COLO829 (cell line): Measurements from ENCODE around the gene MARK4.

Experiments used
- DNase-seq: peaks from one replicate; pipeline ENCODE4 v3.0.0; 2012; ENCODE audit warnings: low spot score

The MARK4 gene

GRCh38 chr19:45340232-45340898 lies 89.3 kb downstream of the MARK4 start, which contains the start of gene KLC3:
Gene KLC3, plus strand, starts transcription at chr19:45340750. Its CDS starts 4,792 bp downstream, at chr19:45345542.
- DNase-seq = no peak

GRCh38 chr19:45340899-45341453 lies 89.9 kb downstream of the MARK4 start:
- DNase-seq = no peak

DNA sequence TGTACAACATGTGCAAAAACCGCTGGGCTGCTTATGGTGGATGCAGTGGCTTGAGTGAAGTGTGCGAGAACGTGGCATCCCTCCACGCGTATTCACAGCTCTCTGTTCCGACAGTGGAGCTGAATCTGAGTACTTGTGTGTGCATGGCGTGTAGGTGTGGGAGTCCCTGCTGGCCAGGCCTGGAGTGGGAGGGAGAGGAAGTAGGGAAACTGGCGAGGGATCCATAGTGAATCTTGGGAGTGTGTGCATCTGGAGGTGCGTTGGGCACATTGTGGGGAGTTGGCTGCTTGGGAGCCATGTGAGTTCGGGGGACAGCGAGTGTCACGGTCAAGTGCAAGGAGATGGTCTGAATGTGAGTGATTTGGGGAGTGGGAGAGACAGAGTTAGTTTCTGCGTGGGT lies 91.8 kb downstream of the MARK4 start:
- no peak for DNase-seq

GRCh38 chr19:45344621-45345505 lies 93.8 kb downstream of the MARK4 start:
- no peak for DNase-seq

- no peak for DNase-seq
Observed at GRCh38 chr19:45345506-45345860, 94.4 kb downstream of the MARK4 start.

DNA sequence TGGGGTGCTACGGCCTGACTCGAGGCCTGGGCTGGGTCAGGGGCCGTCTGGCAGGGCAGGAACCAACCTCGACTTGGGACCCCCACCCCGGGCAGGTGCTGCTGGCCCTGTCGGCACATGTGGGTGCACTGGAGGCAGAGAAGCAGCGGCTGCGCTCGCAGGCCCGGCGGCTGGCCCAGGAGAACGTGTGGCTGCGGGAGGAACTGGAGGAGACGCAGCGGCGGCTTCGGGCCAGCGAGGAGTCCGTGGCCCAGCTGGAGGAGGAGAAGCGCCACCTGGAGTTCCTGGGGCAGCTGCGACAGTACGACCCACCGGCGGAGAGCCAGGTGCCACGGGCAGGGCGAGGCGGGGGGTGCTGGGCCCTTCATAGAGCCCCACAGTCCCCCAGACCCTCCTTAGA lies 95.4 kb downstream of the MARK4 start:
- no peak for DNase-seq

GRCh38 chr19:45347570-45348366 lies 96.7 kb downstream of the MARK4 start:
- DNase-seq = no peak

GRCh38 chr19:45348367-45349125 lies 97.5 kb downstream of the MARK4 start:
- no peak for DNase-seq

- DNase-seq = no peak
Observed at GRCh38 chr19:45349126-45349415, 98.0 kb downstream of the MARK4 start.

GRCh38 chr19:45349430-45349941 lies 98.4 kb downstream of the MARK4 start:
- no peak for DNase-seq

DNA sequence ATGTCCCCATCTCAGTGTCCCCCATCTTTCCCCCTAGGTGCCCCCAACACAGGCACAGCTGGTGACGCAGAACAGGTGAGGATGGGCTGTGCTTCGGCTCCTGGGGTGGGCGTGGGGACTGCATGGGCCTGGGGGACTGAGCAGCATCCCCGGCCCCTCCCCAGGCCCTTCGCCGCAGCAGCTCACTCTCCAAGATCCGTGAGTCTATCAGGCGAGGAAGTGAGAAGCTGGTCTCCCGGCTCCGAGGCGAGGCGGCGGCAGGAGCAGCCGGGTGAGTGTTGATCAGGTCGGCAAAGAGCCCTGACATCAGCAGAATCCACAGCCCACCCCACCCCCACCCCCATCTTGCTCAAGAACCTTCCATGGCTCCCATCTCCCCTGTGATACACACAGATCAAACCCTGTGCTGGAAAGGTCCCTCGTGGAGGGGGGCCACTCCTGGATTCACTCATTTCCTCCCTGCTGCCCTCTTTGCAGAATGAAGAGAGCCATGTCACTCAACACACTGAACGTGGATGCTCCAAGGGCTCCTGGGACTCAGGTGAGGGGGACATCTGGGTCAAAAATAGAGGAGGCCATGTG lies 99.5 kb downstream of the MARK4 start:
- DNase-seq = no peak

GRCh38 chr19:45351401-45351952 lies 100.4 kb downstream of the MARK4 start:
- no peak for DNase-seq

- no peak for DNase-seq
Observed at GRCh38 chr19:45352062-45352461, 101.0 kb downstream of the MARK4 start.

GRCh38 chr19:45352471-45352870 lies 101.4 kb downstream of the MARK4 start:
- no peak for DNase-seq

DNA sequence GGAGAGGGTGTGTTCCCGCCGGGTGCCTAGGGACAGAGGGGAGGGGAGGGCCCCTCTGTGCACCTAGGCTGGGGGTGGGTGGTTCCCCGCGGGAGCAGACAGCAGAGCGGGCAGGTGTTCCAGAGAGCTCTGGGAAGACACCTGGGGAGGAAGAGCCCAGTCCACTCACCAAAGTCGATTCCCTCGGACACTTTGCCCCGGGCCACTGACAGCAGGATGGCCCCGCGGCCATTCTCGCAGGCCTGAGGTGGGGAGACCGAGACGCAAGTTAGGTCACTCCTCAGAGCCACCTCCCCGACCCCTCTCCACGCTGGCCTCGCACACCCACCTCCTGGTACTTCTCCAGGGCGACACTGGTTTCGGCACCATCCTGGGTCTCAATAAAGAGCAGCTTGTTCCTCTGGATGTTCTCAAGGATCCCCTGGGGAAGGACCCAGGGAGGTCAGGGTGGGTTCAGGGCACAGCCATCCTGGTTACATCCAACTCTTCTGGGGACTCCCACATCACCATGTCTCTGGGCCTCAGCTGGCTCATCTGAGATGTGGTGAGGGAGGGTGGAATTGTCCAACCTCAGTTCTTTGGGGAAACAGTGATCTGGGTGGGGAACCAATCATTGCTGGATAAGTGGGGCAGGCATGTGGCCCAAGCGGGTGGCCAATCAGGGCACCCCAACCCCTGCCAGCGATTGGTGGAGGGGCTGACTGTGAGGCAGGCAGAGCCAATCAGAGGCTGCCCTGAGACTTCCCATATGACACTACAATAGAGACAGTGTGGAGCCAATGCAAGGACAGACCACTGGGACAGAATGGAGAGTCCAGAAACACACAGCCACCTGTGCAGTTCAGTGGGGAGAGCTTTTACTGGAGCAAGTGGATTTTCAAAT lies 102.1 kb downstream of the MARK4 start:
- DNase-seq = no peak

DNA sequence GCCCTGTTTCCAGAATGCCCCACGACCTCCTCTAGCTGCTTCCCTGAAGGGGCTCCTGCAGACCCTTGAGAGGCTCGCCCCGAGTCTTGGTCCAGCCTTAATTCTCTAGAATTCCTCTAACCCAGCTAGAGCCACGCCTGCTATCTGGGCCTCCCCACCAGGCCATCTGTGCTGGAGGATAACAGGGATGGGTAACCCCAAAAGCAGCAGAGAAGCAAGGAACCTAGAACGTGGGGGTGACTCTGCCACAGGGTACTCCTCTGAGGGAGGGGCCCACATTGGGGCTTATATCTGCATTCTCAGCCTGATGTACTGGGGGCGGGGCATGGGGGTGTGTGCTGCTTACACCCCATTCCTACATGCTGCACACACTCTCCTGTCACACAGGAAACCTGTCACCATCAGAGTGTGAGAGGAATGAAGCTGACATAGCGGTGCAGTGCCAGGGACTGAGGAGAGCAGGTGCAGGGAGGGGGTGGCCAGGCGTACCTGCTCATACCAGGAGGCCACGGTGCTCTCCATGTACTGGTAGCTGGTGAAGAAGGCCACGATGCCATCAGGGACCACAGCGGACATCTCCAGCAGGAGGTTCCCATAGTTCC lies 103.3 kb downstream of the MARK4 start:
- no peak for DNase-seq
